Measurements from ENCODE around the gene LIMCH1.

GRCh38 chr4:41505161-41505661 lies 32.7 kb upstream of the LIMCH1 start:
- TF ChIP-seq CTCF (IDR thresholded peaks at IDR 0.05) (no peak), POLR2A (IDR thresholded peaks at IDR 0.05) (no peak)

Data from testis (tissue), 2 donors.